ENCODE results near the gene OXSM. TPM values are rescaled to one million over a fixed set of nuclear protein-coding genes. Genes with fewer than 3 reads are reported as not detected.

The OXSM gene
- total RNA-seq, 2 donors from 2014 or later = 18.2 to 19.9 TPM

GRCh38 chr3:25782636-25782937 lies 7.3 kb upstream of the OXSM start:
- Mint-ChIP-seq H3K4me1 (ENCODE audit: low read depth) (peaks cover 59% of the 10 kb centered on the region), H3K27ac (peak overlapping the region; percentile 92), H3K9me3 (no peaks in the 10 kb centered on the region)

GRCh38 chr3:25782938-25783660 lies 6.8 kb upstream of the OXSM start, which contains the start of gene NGLY1:
Gene NGLY1 (minus strand): TSS chr3:25783443. CDS start chr3:25783390, 53 bp downstream.
- ATAC-seq (replicated peaks in 1 of 2) (peak; percentile 93 to 95), DNase-seq (peak; percentile 89 to 91)
- Mint-ChIP-seq H3K27ac (peak within 1 kb of the TSS; percentile 92), H3K9me3 (no peaks in the 10 kb centered on the region), H3K4me1 (ENCODE audit: low read depth) (peaks cover 54% of the 10 kb centered on the region), H3K36me3 (ENCODE audit: insufficient read depth in 2 of 2) (peaks cover 0 to 10% of the 10 kb centered on the region in 2 donors), H3K27me3 (ENCODE audit: low read depth) (no peaks in the 10 kb centered on the region), H3K4me3 (peak within 1 kb of the TSS; percentile 83 to 86)

More at GRCh38 chr3:25782636-25782937, 7.3 kb upstream of the OXSM start:
- DNase-seq (no peak), ATAC-seq (replicated peaks in 1 of 2) (no peak)
- Mint-ChIP-seq H3K36me3 (ENCODE audit: insufficient read depth in 2 of 2) (peaks cover 1 to 16% of the 10 kb centered on the region in 2 donors), H3K4me3 (peak overlapping the region; percentile 81 to 83), H3K27me3 (ENCODE audit: low read depth) (no peaks in the 10 kb centered on the region)

GRCh38 chr3:25783661-25784512 lies 6.0 kb upstream of the OXSM start:
- H3K4me3 Mint-ChIP-seq = peak overlapping the region; percentile 82 to 86
- H3K27me3 Mint-ChIP-seq (ENCODE audit: low read depth) = no peaks in the 10 kb centered on the region
- H3K4me1 Mint-ChIP-seq (ENCODE audit: low read depth) = peaks cover 54% of the 10 kb centered on the region
- DNase-seq (peak in 1 of 2 donors; percentile 54), ATAC-seq (replicated peaks in 1 of 2) (peak; percentile 45 to 49)
- H3K9me3 Mint-ChIP-seq = no peaks in the 10 kb centered on the region
- peaks cover 0 to 6% of the 10 kb centered on the region in 2 donors for H3K36me3 Mint-ChIP-seq (ENCODE audit: insufficient read depth in 2 of 2)
- H3K27ac Mint-ChIP-seq = peak overlapping the region; percentile 73

- Mint-ChIP-seq H3K9me3 (no peaks in the 10 kb centered on the region), H3K27me3 (ENCODE audit: low read depth) (no peaks in the 10 kb centered on the region), H3K4me1 (ENCODE audit: low read depth) (peaks cover 58% of the 10 kb centered on the region), H3K4me3 (peak overlapping the region; percentile 82 to 86), H3K27ac (peak overlapping the region; percentile 11), H3K36me3 (ENCODE audit: insufficient read depth in 2 of 2) (peaks cover 0 to 6% of the 10 kb centered on the region in 2 donors)
- DNase-seq (no peak), ATAC-seq (replicated peaks in 1 of 2) (no peak)
Measured at GRCh38 chr3:25784971-25785370, 4.9 kb upstream of the OXSM start.

- H3K27me3 Mint-ChIP-seq (ENCODE audit: low read depth) = no peaks in the 10 kb centered on the region
- peak overlapping the region in 1 of 2 donors; percentile 46 for H3K4me3 Mint-ChIP-seq
- ATAC-seq (replicated peaks in 1 of 2) (no peak), DNase-seq (no peak)
- no peaks in the 10 kb centered on the region for H3K9me3 Mint-ChIP-seq
- H3K4me1 Mint-ChIP-seq (ENCODE audit: low read depth) = peaks cover 53% of the 10 kb centered on the region
- peak overlapping the region; percentile 43 for H3K27ac Mint-ChIP-seq
- H3K36me3 Mint-ChIP-seq (ENCODE audit: insufficient read depth in 2 of 2) = peaks cover under 1 to 2% of the 10 kb centered on the region in 2 donors
Measured at GRCh38 chr3:25785826-25786225, 4.1 kb upstream of the OXSM start.

- peaks cover 0 to 3% of the 10 kb centered on the region in 2 donors for H3K36me3 Mint-ChIP-seq (ENCODE audit: insufficient read depth in 2 of 2)
- ATAC-seq (replicated peaks in 1 of 2) (no peak), DNase-seq (no peak)
- no peak overlapping the region for H3K27ac Mint-ChIP-seq
- H3K4me3 Mint-ChIP-seq = peak overlapping the region in 1 of 2 donors; percentile 54
- H3K4me1 Mint-ChIP-seq (ENCODE audit: low read depth) = peaks cover 54% of the 10 kb centered on the region
- no peaks in the 10 kb centered on the region for H3K27me3 Mint-ChIP-seq (ENCODE audit: low read depth)
- H3K9me3 Mint-ChIP-seq = no peaks in the 10 kb centered on the region
Measured at GRCh38 chr3:25787689-25788088, 2.2 kb upstream of the OXSM start.

GRCh38 chr3:25789209-25789595 lies 688 bp upstream of the OXSM start:
- H3K27ac Mint-ChIP-seq = peak overlapping the region; percentile 95
- peak overlapping the region; percentile 94 to 97 for H3K4me3 Mint-ChIP-seq
- H3K9me3 Mint-ChIP-seq = no peaks in the 10 kb centered on the region
- H3K4me1 Mint-ChIP-seq (ENCODE audit: low read depth) = peaks cover 53% of the 10 kb centered on the region
- ATAC-seq (replicated peaks in 1 of 2) (no peak), DNase-seq (no peak)
- peaks cover 0 to 3% of the 10 kb centered on the region in 2 donors for H3K36me3 Mint-ChIP-seq (ENCODE audit: insufficient read depth in 2 of 2)
- H3K27me3 Mint-ChIP-seq (ENCODE audit: low read depth) = no peaks in the 10 kb centered on the region

GRCh38 chr3:25801786-25802185 lies 11.9 kb downstream of the OXSM start:
- Mint-ChIP-seq H3K4me3 (no peak overlapping the region), H3K9me3 (no peaks in the 10 kb centered on the region), H3K27ac (no peak overlapping the region), H3K27me3 (ENCODE audit: low read depth) (no peaks in the 10 kb centered on the region), H3K4me1 (ENCODE audit: low read depth) (no peaks in the 10 kb centered on the region), H3K36me3 (ENCODE audit: insufficient read depth in 2 of 2) (no peaks in the 10 kb centered on the region)
- no peak for DNase-seq
- no peak for ATAC-seq (replicated peaks in 1 of 2)

- Mint-ChIP-seq H3K36me3 (ENCODE audit: insufficient read depth in 2 of 2) (no peaks in the 10 kb centered on the region), H3K4me3 (no peak overlapping the region), H3K9me3 (no peaks in the 10 kb centered on the region), H3K4me1 (ENCODE audit: low read depth) (no peaks in the 10 kb centered on the region), H3K27ac (no peak overlapping the region), H3K27me3 (ENCODE audit: low read depth) (no peaks in the 10 kb centered on the region)
- ATAC-seq (replicated peaks in 1 of 2) = no peak
- no peak for DNase-seq
Measured at GRCh38 chr3:25803833-25804232, 13.9 kb downstream of the OXSM start.

GRCh38 chr3:25804676-25805075 lies 14.8 kb downstream of the OXSM start:
- Mint-ChIP-seq H3K4me1 (ENCODE audit: low read depth) (no peaks in the 10 kb centered on the region), H3K9me3 (no peaks in the 10 kb centered on the region), H3K27ac (no peak overlapping the region)

GRCh38 chr3:25812644-25813043 lies 22.8 kb downstream of the OXSM start:
- Mint-ChIP-seq H3K36me3 (ENCODE audit: insufficient read depth in 2 of 2) (no peaks in the 10 kb centered on the region), H3K27ac (no peak overlapping the region), H3K4me1 (ENCODE audit: low read depth) (no peaks in the 10 kb centered on the region), H3K27me3 (ENCODE audit: low read depth) (peaks cover 20% of the 10 kb centered on the region), H3K9me3 (no peaks in the 10 kb centered on the region), H3K4me3 (no peak overlapping the region)
- ATAC-seq (replicated peaks in 1 of 2) (no peak), DNase-seq (no peak)

More at GRCh38 chr3:25804676-25805075, 14.8 kb downstream of the OXSM start:
- Mint-ChIP-seq H3K36me3 (ENCODE audit: insufficient read depth in 2 of 2) (no peaks in the 10 kb centered on the region), H3K27me3 (ENCODE audit: low read depth) (no peaks in the 10 kb centered on the region), H3K4me3 (no peak overlapping the region)
- DNase-seq = no peak
- no peak for ATAC-seq (replicated peaks in 1 of 2)

GRCh38 chr3:25817107-25817506 lies 27.2 kb downstream of the OXSM start:
- peak; percentile 79 for ATAC-seq (replicated peaks in 1 of 2)

GRCh38 chr3:25817638-25818037 lies 27.7 kb downstream of the OXSM start:
- Mint-ChIP-seq H3K9me3 (no peaks in the 10 kb centered on the region), H3K27ac (no peak overlapping the region), H3K4me3 (no peak overlapping the region), H3K27me3 (ENCODE audit: low read depth) (peaks cover 21% of the 10 kb centered on the region), H3K4me1 (ENCODE audit: low read depth) (no peaks in the 10 kb centered on the region), H3K36me3 (ENCODE audit: insufficient read depth in 2 of 2) (no peaks in the 10 kb centered on the region)
- ATAC-seq (replicated peaks in 1 of 2) (peak; percentile 13 to 16), DNase-seq (no peak)

More at GRCh38 chr3:25817107-25817506, 27.2 kb downstream of the OXSM start:
- no peaks in the 10 kb centered on the region for H3K4me1 Mint-ChIP-seq (ENCODE audit: low read depth)
- H3K36me3 Mint-ChIP-seq (ENCODE audit: insufficient read depth in 2 of 2) = no peaks in the 10 kb centered on the region
- H3K9me3 Mint-ChIP-seq = no peaks in the 10 kb centered on the region
- H3K4me3 Mint-ChIP-seq = no peak overlapping the region
- peaks cover 20% of the 10 kb centered on the region for H3K27me3 Mint-ChIP-seq (ENCODE audit: low read depth)
- H3K27ac Mint-ChIP-seq = no peak overlapping the region
- no peak for DNase-seq

Measured in activated T-cell treated with anti-CD3 and anti-CD28 coated beads, Interleukin-2, amount 50 U/mL, for 72 hours (primary cell).